ENCODE results near the gene TMEM258.

GRCh38 chr11:61771985-61772455, 20.4 kb downstream of the TMEM258 start:
- no peak for TF ChIP-seq CTCF (IDR thresholded peaks at IDR 0.05)
- TF ChIP-seq POLR2AphosphoS5 (IDR thresholded peaks at IDR 0.05; ENCODE audit: insufficient read depth in 1 of 2, low read depth in 1 of 2), result no peak
- TF ChIP-seq POLR2A (IDR thresholded peaks at IDR 0.05), result no peak
